ENCODE data around the gene MCAM.

- TF ChIP-seq CTCF (IDR thresholded peaks at IDR 0.05; ENCODE audit: low read depth, low read length, poor library complexity, severe bottlenecking) (no peak), EZH2phosphoT487 (IDR thresholded peaks at IDR 0.05; ENCODE audit: borderline replicate concordance, low read length) (no peak)
Observed at GRCh38 chr11:119351232-119351631, 34.3 kb upstream of the MCAM start.

All from DOHH2 (cell line).